ENCODE results near the gene CEBPG. TPM values are rescaled to one million over a fixed set of nuclear protein-coding genes. Genes with fewer than 3 reads are reported as not detected.

The CEBPG gene
- total RNA-seq, 4 donors from 2014 or later = 38.0 to 48.3 (median 43.1) TPM

DNA sequence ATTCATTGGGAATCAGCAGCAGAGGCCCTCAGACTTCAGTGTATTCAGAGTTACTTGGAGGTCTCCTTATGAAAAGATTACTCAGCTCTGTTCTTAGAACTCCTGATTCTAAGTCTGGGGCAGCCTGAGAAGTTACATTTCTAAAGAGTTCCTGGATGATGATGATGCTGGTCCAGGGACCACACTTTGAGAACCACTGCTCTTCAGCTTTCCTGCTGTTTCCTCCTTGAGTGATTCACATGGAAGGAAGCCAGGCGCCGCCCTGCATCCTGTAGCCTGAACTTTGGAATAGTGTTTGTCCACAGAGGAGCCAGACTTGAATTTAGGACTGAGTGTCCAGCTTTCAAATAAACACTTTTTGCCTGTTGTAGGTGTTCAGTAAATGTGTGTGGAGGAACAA, 2.9 kb downstream of the CEBPG start:
- 49 to 50% methylated on average over 2 of the region's 2 CpGs for WGBS, 2 donors
- DNase-seq (ENCODE audit: low spot score in 2 of 2) = peak; percentile 84 to 95
- no peak overlapping the region for H3K4me3 ChIP-seq (ENCODE audit: low read depth, poor library complexity, severe bottlenecking)
- TF ChIP-seq, protein P1, sequence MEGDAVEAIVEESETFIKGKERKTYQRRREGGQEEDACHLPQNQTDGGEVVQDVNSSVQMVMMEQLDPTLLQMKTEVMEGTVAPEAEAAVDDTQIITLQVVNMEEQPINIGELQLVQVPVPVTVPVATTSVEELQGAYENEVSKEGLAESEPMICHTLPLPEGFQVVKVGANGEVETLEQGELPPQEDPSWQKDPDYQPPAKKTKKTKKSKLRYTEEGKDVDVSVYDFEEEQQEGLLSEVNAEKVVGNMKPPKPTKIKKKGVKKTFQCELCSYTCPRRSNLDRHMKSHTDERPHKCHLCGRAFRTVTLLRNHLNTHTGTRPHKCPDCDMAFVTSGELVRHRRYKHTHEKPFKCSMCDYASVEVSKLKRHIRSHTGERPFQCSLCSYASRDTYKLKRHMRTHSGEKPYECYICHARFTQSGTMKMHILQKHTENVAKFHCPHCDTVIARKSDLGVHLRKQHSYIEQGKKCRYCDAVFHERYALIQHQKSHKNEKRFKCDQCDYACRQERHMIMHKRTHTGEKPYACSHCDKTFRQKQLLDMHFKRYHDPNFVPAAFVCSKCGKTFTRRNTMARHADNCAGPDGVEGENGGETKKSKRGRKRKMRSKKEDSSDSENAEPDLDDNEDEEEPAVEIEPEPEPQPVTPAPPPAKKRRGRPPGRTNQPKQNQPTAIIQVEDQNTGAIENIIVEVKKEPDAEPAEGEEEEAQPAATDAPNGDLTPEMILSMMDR (IDR thresholded peaks at IDR 0.05) = no peak
- TF ChIP-seq POLR2A (IDR thresholded peaks at IDR 0.05) = no peak
- intact Hi-C loops (cut with DNase I; ENCODE audit: low total_unique reads) = no loop called here

DNA sequence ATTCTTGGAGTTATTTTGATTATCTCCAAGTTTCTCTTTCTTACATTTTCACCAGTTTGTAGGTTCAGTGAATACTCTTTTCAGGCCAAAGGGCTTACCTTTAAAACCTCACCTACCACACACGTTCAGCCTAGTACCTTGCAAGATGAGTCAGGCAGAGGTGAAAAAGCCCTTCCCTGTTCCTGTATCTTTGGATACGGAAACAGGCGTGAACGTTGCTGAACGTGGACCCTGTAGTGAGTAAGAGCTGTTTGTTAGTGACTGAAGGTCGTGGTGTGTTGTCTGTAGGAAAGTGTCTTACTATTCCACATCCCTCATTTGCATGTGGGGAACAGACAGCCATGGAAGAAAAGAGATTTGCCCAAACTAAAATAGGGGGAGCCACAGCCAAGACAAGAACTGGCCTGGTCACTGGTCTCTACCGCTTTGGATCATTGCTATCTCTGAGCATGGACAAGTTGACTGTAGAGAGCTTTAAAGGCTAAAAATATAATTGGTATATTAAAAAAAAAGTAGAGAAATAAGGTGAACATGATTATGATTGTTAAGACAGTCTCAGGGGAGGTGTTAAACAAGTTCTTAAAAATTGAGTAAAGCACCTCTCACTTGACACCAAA, 3.5 kb downstream of the CEBPG start:
- no peak overlapping the region for H3K4me3 ChIP-seq (ENCODE audit: low read depth, poor library complexity, severe bottlenecking)
- 62 to 64% methylated on average over 7 of the region's 7 CpGs for WGBS, 2 donors
- intact Hi-C loops (cut with DNase I; ENCODE audit: low total_unique reads) = no loop called here
- TF ChIP-seq, protein P1 (IDR thresholded peaks at IDR 0.05) = no peak
- TF ChIP-seq POLR2A (IDR thresholded peaks at IDR 0.05) = no peak
- peak in 1 of 2 donors; percentile 25 for DNase-seq (ENCODE audit: low spot score in 2 of 2)

DNA sequence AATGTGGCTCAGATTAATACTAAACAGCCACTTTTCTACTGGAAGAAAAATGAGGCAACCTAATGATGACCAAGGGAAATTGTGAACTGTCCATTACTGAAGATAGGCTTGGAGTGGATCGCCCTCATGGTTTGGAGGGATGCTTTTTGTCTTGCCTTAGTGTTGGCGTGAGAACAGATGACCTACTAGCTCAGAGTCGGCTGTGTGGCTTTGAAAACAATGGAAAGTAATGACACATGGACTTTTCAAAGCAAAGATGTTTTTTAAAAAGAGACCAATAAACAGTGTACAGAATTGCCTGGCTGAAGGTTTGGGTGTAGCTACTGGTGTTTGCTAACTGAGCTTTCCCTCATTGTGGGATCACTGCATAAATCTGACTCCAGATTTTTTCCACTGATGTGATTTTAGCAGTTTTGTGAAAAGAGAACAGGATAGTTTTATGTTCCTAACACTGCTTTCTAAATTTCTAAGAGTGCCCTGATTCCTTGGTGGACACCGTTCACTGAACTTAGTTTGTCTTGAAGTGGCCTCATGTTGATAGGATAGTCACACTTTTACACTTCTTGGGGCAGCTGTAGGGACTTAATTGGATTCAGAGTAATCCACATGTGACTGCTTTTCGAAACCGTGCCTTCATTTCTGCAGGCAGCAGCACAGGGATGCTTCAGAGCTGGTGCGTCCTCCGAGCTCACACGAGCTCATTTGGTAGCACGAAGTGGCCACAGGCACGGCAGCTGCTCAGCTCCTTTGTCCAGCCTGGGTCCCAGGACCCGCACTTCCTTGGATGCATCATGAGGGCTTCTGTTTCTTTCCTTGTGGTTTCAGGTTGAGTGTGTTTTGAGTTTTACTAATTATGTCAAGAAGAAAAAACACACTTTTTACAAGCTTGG, 4.3 kb downstream of the CEBPG start:
- intact Hi-C loops (cut with DNase I; ENCODE audit: low total_unique reads) = no loop called here
- WGBS, 2 donors = 56 to 67% methylated on average over 12 of the region's 12 CpGs
- no peak for TF ChIP-seq POLR2A (IDR thresholded peaks at IDR 0.05)
- TF ChIP-seq, protein P1 (IDR thresholded peaks at IDR 0.05) = no peak

DNA sequence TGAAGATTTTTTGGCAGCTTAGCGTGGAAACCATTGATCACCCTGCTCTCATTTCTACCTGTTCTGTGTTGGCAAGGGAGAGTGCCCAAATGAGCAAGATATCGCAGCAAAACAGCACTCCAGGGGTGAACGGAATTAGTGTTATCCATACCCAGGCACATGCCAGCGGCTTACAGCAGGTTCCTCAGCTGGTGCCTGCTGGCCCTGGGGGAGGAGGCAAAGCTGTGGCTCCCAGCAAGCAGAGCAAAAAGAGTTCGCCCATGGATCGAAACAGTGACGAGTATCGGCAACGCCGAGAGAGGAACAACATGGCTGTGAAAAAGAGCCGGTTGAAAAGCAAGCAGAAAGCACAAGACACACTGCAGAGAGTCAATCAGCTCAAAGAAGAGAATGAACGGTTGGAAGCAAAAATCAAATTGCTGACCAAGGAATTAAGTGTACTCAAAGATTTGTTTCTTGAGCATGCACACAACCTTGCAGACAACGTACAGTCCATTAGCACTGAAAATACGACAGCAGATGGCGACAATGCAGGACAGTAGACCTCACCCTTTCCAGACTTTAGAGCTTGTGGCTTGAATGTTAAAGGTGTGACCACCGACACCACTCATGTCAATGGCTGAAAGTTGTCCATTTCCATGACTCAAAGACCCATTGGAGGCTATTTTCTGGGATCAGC, 5.8 kb downstream of the CEBPG start:
- TF ChIP-seq, protein P1 (IDR thresholded peaks at IDR 0.05) = no peak
- no peak for TF ChIP-seq POLR2A (IDR thresholded peaks at IDR 0.05)
- no peak overlapping the region for H3K4me3 ChIP-seq (ENCODE audit: low read depth, poor library complexity, severe bottlenecking)
- 77 to 84% methylated on average over 16 of the region's 16 CpGs for WGBS, 2 donors
- DNase-seq (ENCODE audit: low spot score in 2 of 2) = peak in 1 of 2 donors; percentile 69
- intact Hi-C loops (cut with DNase I; ENCODE audit: low total_unique reads) = no loop called here

More for the DNA sequence above, 4.3 kb downstream of the CEBPG start:
- DNase-seq (ENCODE audit: low spot score in 2 of 2) = peak in 1 of 2 donors; percentile 85
- H3K4me3 ChIP-seq (ENCODE audit: low read depth, poor library complexity, severe bottlenecking) = no peak overlapping the region

DNA sequence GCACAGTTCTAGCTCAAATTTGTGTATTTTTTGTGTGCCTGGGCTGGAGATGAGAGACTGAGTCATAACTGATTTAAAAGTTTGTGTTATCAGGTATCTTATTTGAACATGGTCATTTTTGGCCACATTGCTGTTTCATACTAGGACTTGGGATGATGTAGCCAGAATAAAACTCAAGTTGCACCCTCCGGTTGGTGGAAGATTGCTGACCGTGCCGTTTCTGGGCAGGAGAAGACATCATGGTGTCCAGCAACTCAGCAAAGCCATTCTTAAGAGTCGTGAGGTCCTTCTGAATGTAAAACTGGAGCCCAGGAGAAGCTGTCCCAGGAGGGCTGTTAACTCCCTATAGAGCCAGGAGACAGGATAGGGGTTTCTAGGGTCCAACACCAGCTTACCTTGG, 7.6 kb downstream of the CEBPG start:
- H3K4me3 ChIP-seq (ENCODE audit: low read depth, poor library complexity, severe bottlenecking) = no peak overlapping the region
- 93 to 95% methylated on average over 4 of the region's 4 CpGs for WGBS, 2 donors
- intact Hi-C loops (cut with DNase I; ENCODE audit: low total_unique reads) = no loop called here
- no peak for TF ChIP-seq POLR2A (IDR thresholded peaks at IDR 0.05)
- TF ChIP-seq, protein P1 (IDR thresholded peaks at IDR 0.05) = no peak
- peak in 1 of 2 donors; percentile 31 for DNase-seq (ENCODE audit: low spot score in 2 of 2)
